Kidney (tissue), 14 donors: ENCODE results near the gene PDE1C. TPM values are rescaled to one million over a fixed set of nuclear protein-coding genes. Genes with fewer than 3 reads are reported as not detected.
"Not testable (repeated sequence)": the region's sequence is repeated elsewhere in the genome, so short reads cannot be mapped to it uniquely, and the experiment has no call there.

ENCODE experiments used
- DNase-seq, 5 donors: peaks; one replicate each; pipeline ENCODE4 v3.0.0-alpha.2; 2013 to 2020
- FAIRE-seq: peaks from 2 replicates; lab custom pipeline; 2012; peaks lifted over from hg19 to GRCh38; lab: Jason Lieb, UNC
- H3K27ac ChIP-seq, 2 donors: one replicate each; pipeline ENCODE4 v1.7.0; 2013; ENCODE audit warnings: low read depth in 2 of 2, low read length in 2 of 2, inconsistent platforms in 1 of 2
- H3K27me3 ChIP-seq: one replicate; pipeline ENCODE4 v1.7.1; 2013; ENCODE audit warnings: low read length, inconsistent platforms; ENCODE audit not compliant: control insufficient read depth, insufficient read depth
- H3K36me3 ChIP-seq, 3 donors: one replicate each; pipeline versions ENCODE4 v1.7.0 to v1.7.1; 2013; ENCODE audit warnings: low read length in 3 of 3, control low read depth in 1 of 3, inconsistent platforms in 1 of 3; ENCODE audit not compliant: insufficient read depth in 3 of 3, control insufficient read depth in 2 of 3
- H3K4me1 ChIP-seq, 3 donors: one replicate each; pipeline versions ENCODE4 v1.7.0 to v1.7.1; 2013; ENCODE audit warnings: low read length in 3 of 3, inconsistent platforms in 1 of 3, low read depth in 1 of 3; ENCODE audit not compliant: control insufficient read depth in 2 of 3, insufficient read depth in 2 of 3
- H3K4me3 ChIP-seq, 3 donors: one replicate each; pipeline versions ENCODE4 v1.7.0 to v1.8.1; 2013; ENCODE audit warnings: low read length in 3 of 3, control low read depth in 1 of 3, inconsistent platforms in 1 of 3
- H3K9ac ChIP-seq, 3 donors: one replicate each; pipeline versions ENCODE4 v1.7.0 to v1.7.1; 2013; ENCODE audit warnings: low read length in 3 of 3, control low read depth in 1 of 3, inconsistent platforms in 1 of 3
- H3K9me3 ChIP-seq, 3 donors: one replicate each; pipeline versions ENCODE4 v1.7.0 to v1.7.1; 2013; ENCODE audit warnings: low read length in 3 of 3, control low read depth in 1 of 3, inconsistent platforms in 1 of 3; ENCODE audit not compliant: control insufficient read depth in 2 of 3, insufficient read depth in 1 of 3
- intact Hi-C: fragments of 100-400 bp; cut with DNase I; formaldehyde crosslinking; loops from one replicate; pipeline ENCODE4 v1.11.1; 2022
- polyA plus RNA-seq: library from polyadenylated mRNA; stranded (reverse); fragments of 350-450 nt; fragmentation: Illumina TruSeq; extraction: RNeasy Lipid Tissue Mini Kit (QIAGEN cat#74804); gene quantifications from one replicate; pipeline ENCODE4 v1.2.3, GENCODE V29; 2014; ENCODE audit warnings: low read depth, low replicate concordance; ENCODE audit not compliant: insufficient read depth
- total RNA-seq: library from RNA; stranded (reverse); fragmentation: NEBNext Ultra II Directional; extraction: Animal tissue kit (Norgen Biotek cat#: 25700); gene quantifications from one replicate; pipeline ENCODE4 v1.2.1, GENCODE V29; 2021
- TF ChIP-seq, protein P1 (sequence below): IDR thresholded peaks from 3 replicates; pipeline ENCODE4 v1.5.1; 2012; ENCODE audit warnings: mild to moderate bottlenecking, moderate library complexity, borderline replicate concordance; ENCODE audit not compliant: insufficient read depth; ENCODE audit errors: extremely low read depth
- donor health status: control.
- donor health status: control.
- donor health status: control.
- donor health status: control.
- donor health status: control.
- donor health status: DM: yes; HTN: yes; CAD: no.
- donor health status: Normal renal cell carcinoma (clear cell type).

Gene PDE1C
- total and polyA plus RNA-seq, 2 donors from 2014 or later = 3.3 to 5.5 TPM

DNA sequence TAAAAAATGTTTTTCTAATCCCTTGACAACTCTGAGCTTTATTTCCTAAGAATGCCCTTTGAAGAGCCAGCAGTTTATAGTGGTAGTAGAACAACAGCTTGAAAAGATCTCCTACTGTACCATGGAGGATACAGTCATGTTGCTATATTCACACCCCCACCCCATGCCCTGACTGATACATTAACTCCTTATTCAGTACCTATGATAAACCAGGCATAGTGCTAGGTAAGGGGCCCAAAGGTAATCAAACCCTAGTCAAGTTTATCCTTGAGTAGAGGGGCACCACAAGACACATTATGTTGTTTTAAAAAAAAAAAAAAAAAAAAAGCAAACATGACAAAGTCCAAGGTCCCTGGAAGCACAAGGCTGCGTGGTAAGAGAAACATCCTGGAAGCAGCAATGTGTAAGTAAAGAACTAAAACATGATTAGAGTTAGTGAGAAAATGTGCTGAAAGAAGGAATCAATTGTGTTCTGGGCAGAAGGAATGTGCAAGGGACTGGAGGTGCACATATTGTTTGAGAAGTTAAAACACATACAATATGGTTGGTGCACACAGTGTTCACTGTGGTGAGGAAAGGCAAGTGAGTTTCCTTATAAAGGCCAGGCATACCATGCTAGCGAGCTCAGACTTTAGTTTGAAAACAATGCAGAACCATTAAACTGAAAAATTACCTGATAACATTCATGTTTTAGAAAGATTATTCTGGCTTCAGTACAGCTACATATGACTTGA is 51.2 kb downstream of the PDE1C start:
- DNase-seq = no peak
- Histone ChIP-seq H3K36me3 (no peaks in the 10 kb centered on the region), H3K4me1 (no peaks in the 10 kb centered on the region), H3K9ac (no peak overlapping the region), H3K4me3 (no peak overlapping the region), H3K27ac (no peak overlapping the region), H3K9me3 (no peaks in the 10 kb centered on the region), H3K27me3 (no peaks in the 10 kb centered on the region)
- TF ChIP-seq, protein P1, sequence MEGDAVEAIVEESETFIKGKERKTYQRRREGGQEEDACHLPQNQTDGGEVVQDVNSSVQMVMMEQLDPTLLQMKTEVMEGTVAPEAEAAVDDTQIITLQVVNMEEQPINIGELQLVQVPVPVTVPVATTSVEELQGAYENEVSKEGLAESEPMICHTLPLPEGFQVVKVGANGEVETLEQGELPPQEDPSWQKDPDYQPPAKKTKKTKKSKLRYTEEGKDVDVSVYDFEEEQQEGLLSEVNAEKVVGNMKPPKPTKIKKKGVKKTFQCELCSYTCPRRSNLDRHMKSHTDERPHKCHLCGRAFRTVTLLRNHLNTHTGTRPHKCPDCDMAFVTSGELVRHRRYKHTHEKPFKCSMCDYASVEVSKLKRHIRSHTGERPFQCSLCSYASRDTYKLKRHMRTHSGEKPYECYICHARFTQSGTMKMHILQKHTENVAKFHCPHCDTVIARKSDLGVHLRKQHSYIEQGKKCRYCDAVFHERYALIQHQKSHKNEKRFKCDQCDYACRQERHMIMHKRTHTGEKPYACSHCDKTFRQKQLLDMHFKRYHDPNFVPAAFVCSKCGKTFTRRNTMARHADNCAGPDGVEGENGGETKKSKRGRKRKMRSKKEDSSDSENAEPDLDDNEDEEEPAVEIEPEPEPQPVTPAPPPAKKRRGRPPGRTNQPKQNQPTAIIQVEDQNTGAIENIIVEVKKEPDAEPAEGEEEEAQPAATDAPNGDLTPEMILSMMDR = no peak
- intact Hi-C loops = no loop called here
- FAIRE-seq = no peak

DNA sequence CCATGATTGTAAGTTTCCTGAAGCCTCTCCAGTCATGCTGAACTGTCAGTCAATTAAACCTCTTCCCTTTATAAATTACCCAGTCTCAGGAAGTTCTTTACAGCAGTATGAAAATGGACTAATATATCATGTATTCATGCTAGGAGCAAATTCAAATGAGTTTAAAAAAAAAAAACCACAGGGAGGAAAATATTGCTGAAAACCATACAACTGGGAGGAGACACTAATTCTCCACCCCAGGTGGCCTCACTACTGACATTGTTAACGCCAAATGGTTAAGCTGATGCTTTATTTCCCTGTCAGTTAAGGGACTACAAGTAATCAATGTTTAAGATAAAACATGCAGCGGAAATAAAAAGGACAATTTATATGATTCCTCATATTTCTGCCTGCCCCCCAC is 55.1 kb downstream of the PDE1C start:
- no peaks in the 10 kb centered on the region for H3K36me3 ChIP-seq
- H3K9ac ChIP-seq = no peak overlapping the region
- H3K27ac ChIP-seq = no peak overlapping the region
- H3K9me3 ChIP-seq = no peaks in the 10 kb centered on the region
- DNase-seq (no peak), FAIRE-seq (no peak)
- no peaks in the 10 kb centered on the region for H3K27me3 ChIP-seq
- intact Hi-C loops = no loop called here
- TF ChIP-seq, protein P1 = no peak
- H3K4me3 ChIP-seq = no peak overlapping the region
- no peaks in the 10 kb centered on the region for H3K4me1 ChIP-seq

GRCh38 chr7:32013471-32013870 is 56.7 kb downstream of the PDE1C start:
- H3K36me3 ChIP-seq, H3K27ac ChIP-seq, H3K4me1 ChIP-seq, FAIRE-seq, DNase-seq, intact Hi-C loops, H3K9me3 ChIP-seq, H3K4me3 ChIP-seq, H3K27me3 ChIP-seq, H3K9ac ChIP-seq: not testable (repeated sequence)

DNA sequence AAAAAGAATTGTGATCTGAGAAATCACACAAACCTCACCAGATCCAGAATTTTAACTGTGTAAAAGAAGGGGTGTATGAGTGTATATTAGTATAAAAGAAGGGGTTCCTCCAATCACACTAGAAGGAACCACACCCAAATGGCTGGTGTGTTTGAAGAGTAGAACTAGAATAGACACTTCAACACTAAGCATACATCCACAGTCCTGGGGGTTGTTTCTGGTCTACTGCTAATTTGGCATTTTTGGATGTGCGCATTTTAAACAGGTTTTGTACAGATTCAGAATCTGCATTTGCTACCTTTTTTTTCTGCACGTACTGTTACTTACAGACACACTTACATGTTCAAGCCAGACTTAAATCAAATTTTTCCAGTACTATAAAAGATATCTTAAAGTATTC is 64.6 kb downstream of the PDE1C start:
- intact Hi-C loops = no loop called here
- Histone ChIP-seq H3K4me1 (no peaks in the 10 kb centered on the region), H3K27ac (no peak overlapping the region), H3K36me3 (no peaks in the 10 kb centered on the region), H3K9me3 (peaks cover 0 to 9% (median 0%) of the 10 kb centered on the region in 3 donors), H3K4me3 (no peak overlapping the region), H3K9ac (no peak overlapping the region), H3K27me3 (no peaks in the 10 kb centered on the region)
- no peak for FAIRE-seq
- TF ChIP-seq, protein P1 = no peak
- DNase-seq = no peak
